Anterior cingulate cortex (tissue), 58 donors: ENCODE results near the gene GPR161.

Experiments
- DNase-seq, 58 donors: peaks; one replicate each; lab custom pipeline; 2025; lab: John Stamatoyannopoulos, UW

Gene GPR161

GRCh38 chr1:168050880-168051279 lies 85.8 kb downstream of the GPR161 start:
- no peak for DNase-seq

GRCh38 chr1:168050307-168050706 lies 86.4 kb downstream of the GPR161 start:
- no peak for DNase-seq

- no peak for DNase-seq
Measured at GRCh38 chr1:168045311-168045710, 91.4 kb downstream of the GPR161 start.

GRCh38 chr1:168042362-168042761 lies 94.4 kb downstream of the GPR161 start:
- DNase-seq: no peak

- no peak for DNase-seq
Measured at GRCh38 chr1:168035345-168035744, 101.4 kb downstream of the GPR161 start.

GRCh38 chr1:168032029-168032428 lies 104.7 kb downstream of the GPR161 start:
- DNase-seq: no peak

- no peak for DNase-seq
Measured at GRCh38 chr1:168031627-168032026, 105.1 kb downstream of the GPR161 start.

GRCh38 chr1:168031198-168031597 lies 105.5 kb downstream of the GPR161 start:
- DNase-seq: no peak
